HepG2 (cell line): Measurements from ENCODE around the gene BYSL. TPM values are rescaled to one million over a fixed set of nuclear protein-coding genes. Genes with fewer than 3 reads are reported as not detected.

ENCODE experiments used
- ATF1 ChIP-seq: IDR thresholded peaks from 2 replicates; pipeline ENCODE4 v1.6.1; 2016; ENCODE audit warnings: mild to moderate bottlenecking, control low read depth
- BRCA1 ChIP-seq: sonication (generic); formaldehyde crosslinking; IDR thresholded peaks from 2 replicates; pipeline ENCODE4 v1.4.0; 2020; ENCODE audit warnings: missing genetic modification reagents
- HHEX ChIP-seq: IDR thresholded peaks from 2 replicates; pipeline ENCODE4 v1.6.1; 2016; ENCODE audit warnings: control low read depth
- JARID2 ChIP-seq: sonication (generic); formaldehyde crosslinking; IDR thresholded peaks from 2 replicates; pipeline ENCODE4 v1.8.1; 2023; ENCODE audit warnings: missing genetic modification reagents, inconsistent platforms; ENCODE audit not compliant: insufficient replicate concordance
- NFE2L2 ChIP-seq: fragments of 150-350 bp; IDR thresholded peaks from 2 replicates; pipeline ENCODE4 v1.6.1; 2014; ENCODE audit warnings: low read length
- NKX3-1 ChIP-seq: sonication (generic); formaldehyde crosslinking; IDR thresholded peaks from 2 replicates; pipeline ENCODE4 v1.5.0; 2020; ENCODE audit warnings: missing genetic modification reagents
- PHF5A ChIP-seq: IDR thresholded peaks from one replicate; pipeline ENCODE4 v1.6.1; 2018; ENCODE audit warnings: low read depth, missing genetic modification reagents; ENCODE audit not compliant: unreplicated experiment
- PRPF4 ChIP-seq: fragments of 200-400 bp; formaldehyde crosslinking; IDR thresholded peaks from 2 replicates; pipeline ENCODE4 v1.6.1; 2016; ENCODE audit warnings: low read length, low read depth; ENCODE audit not compliant: poor library complexity, severe bottlenecking
- SP4 ChIP-seq: sonication (generic); formaldehyde crosslinking; IDR thresholded peaks from 2 replicates; pipeline ENCODE4 v1.8.1; 2023; ENCODE audit warnings: mild to moderate bottlenecking, missing genetic modification reagents
- TEAD3 ChIP-seq: optimal IDR thresholded peaks from 2 replicates; pipeline ENCODE3; 2016; ENCODE audit warnings: borderline replicate concordance
- TOPORS ChIP-seq: sonication (generic); formaldehyde crosslinking; IDR thresholded peaks from 2 replicates; pipeline ENCODE4 v1.8.0; 2023; ENCODE audit warnings: mild to moderate bottlenecking, missing genetic modification reagents
- ZNF281 ChIP-seq: sonication (generic); formaldehyde crosslinking; IDR thresholded peaks from 2 replicates; pipeline ENCODE4 v1.4.0; 2020; ENCODE audit warnings: missing genetic modification reagents, borderline replicate concordance
- ZNF296 ChIP-seq: sonication (generic); formaldehyde crosslinking; conservative IDR thresholded peaks from 2 replicates; pipeline ENCODE4 v1.5.0; 2020; ENCODE audit warnings: mild to moderate bottlenecking, missing genetic modification reagents
- ZNF407 ChIP-seq: sonication (generic); formaldehyde crosslinking; IDR thresholded peaks from one replicate; pipeline ENCODE4 v1.5.1; 2020; ENCODE audit warnings: mild to moderate bottlenecking, missing genetic modification reagents; ENCODE audit errors: not compliant biosample characterization
- ZNF468 ChIP-seq: sonication (generic); formaldehyde crosslinking; IDR thresholded peaks from 2 replicates; pipeline ENCODE4 v1.8.0; 2022; ENCODE audit warnings: mild to moderate bottlenecking, moderate library complexity, missing genetic modification reagents
- ZNF510 ChIP-seq: sonication (generic); formaldehyde crosslinking; IDR thresholded peaks from 2 replicates; pipeline ENCODE4 v1.4.0; 2020; ENCODE audit warnings: low read depth, mild to moderate bottlenecking, missing genetic modification reagents
- ZNF550 ChIP-seq: sonication (generic); formaldehyde crosslinking; IDR thresholded peaks from 2 replicates; pipeline ENCODE4 v1.4.0; 2020; ENCODE audit warnings: mild to moderate bottlenecking, missing genetic modification reagents, borderline replicate concordance
- ZNF704 ChIP-seq: sonication (generic); formaldehyde crosslinking; IDR thresholded peaks from 2 replicates; pipeline ENCODE4 v1.8.1; 2023; ENCODE audit warnings: mild to moderate bottlenecking, inconsistent platforms, moderate library complexity, missing genetic modification reagents, borderline replicate concordance
- polyA plus RNA-seq, 8 experiments: library from polyadenylated mRNA; depleted of rRNA in 3 of 8; stranded (reverse) in 7 of 8; unstranded in 1 of 8; fragments of >200 nt; fragmentation: Illumina TruSeq in 4 of 8; extraction: Trizol in 4 of 8; gene quantifications; 2 replicates each; pipeline versions ENCODE4 v1.2.1 to v1.2.3, GENCODE V29; 2011 to 2016; ENCODE audit warnings: low read depth in 4 of 8, missing spikeins in 1 of 8, mixed read lengths in 1 of 8; ENCODE audit not compliant: insufficient read depth in 1 of 8
- total RNA-seq, 5 experiments: library from RNA; depleted of rRNA; stranded (reverse); fragments of >200 nt; fragmentation: Illumina TruSeq; extraction: Trizol; gene quantifications; 2 replicates each; pipeline ENCODE4 v1.2.3, GENCODE V29; 2016; ENCODE audit warnings: low read depth in 1 of 5

BYSL gene
- total and polyA plus RNA-seq, 2 of the 13 experiments (the other 11 are each of a cell fraction or from before 2014, with no cell fraction given) = 27.9 to 28.6 TPM

- TF ChIP-seq PRPF4 (no peak), NKX3-1 (CRISPR knock-in tag) (0 out of 2 replicates have a peak, but pooled peaks have one; percentile 23), ZNF296 (no peak; the same call in 1 of the 2 replicates), ZNF407 (CRISPR knock-in tag) (peak; percentile 64), ZNF468 (CRISPR knock-in tag) (no peak), ATF1 (no peak), ZNF281 (CRISPR knock-in tag) (peak; percentile 72), TOPORS (CRISPR knock-in tag) (peak; percentile 33; the same call in 1 of the 2 replicates), HHEX (CRISPR knock-in tag) (no peak), TEAD3 (CRISPR knock-in tag) (peak; percentile 84), ZNF550 (CRISPR knock-in tag) (no peak), JARID2 (CRISPR knock-in tag) (no peak), BRCA1 (CRISPR knock-in tag) (no peak), NFE2L2 (no peak), SP4 (CRISPR knock-in tag) (peak; percentile 82), PHF5A (CRISPR knock-in tag) (no peak), ZNF510 (CRISPR knock-in tag) (peak; percentile 33; the same call in 1 of the 2 replicates), ZNF704 (CRISPR knock-in tag) (peak; percentile 63; the same call in 1 of the 2 replicates)
Measured at GRCh38 chr6:41941280-41942066, 20.2 kb downstream of the BYSL start, which contains the start of gene CCND3 (continued).
